Small intestine (tissue), 7 donors: ENCODE results near the gene PSD. TPM values are rescaled to one million over a fixed set of nuclear protein-coding genes. Genes with fewer than 3 reads are reported as not detected.

Experiments used
- DNase-seq, 2 donors: peaks; one replicate each; pipeline versions ENCODE4 v3.0.0 to v3.0.0-alpha.2; 2013
- FAIRE-seq: peaks from 2 replicates; lab custom pipeline; 2012; peaks lifted over from hg19 to GRCh38; lab: Jason Lieb, UNC
- H3K27ac ChIP-seq, 3 donors: one replicate each; pipeline ENCODE4 v1.5.1; 2013; ENCODE audit warnings: low read length in 2 of 3, mild to moderate bottlenecking in 2 of 3, control low read depth in 1 of 3, inconsistent platforms in 1 of 3, low read depth in 1 of 3, moderate library complexity in 1 of 3
- H3K27me3 ChIP-seq, 3 donors: one replicate each; pipeline ENCODE4 v1.6.1; 2013; ENCODE audit warnings: low read length in 3 of 3, inconsistent platforms in 1 of 3; ENCODE audit not compliant: control insufficient read depth in 3 of 3, insufficient read depth in 3 of 3
- H3K36me3 ChIP-seq, 3 donors: one replicate each; pipeline ENCODE4 v1.6.1; 2013; ENCODE audit warnings: low read length in 3 of 3, inconsistent platforms in 1 of 3, low read depth in 1 of 3, mild to moderate bottlenecking in 1 of 3, moderate library complexity in 1 of 3; ENCODE audit not compliant: control insufficient read depth in 3 of 3, insufficient read depth in 2 of 3
- H3K4me1 ChIP-seq, 3 donors: one replicate each; pipeline ENCODE4 v1.6.1; 2013; ENCODE audit warnings: low read length in 2 of 3, inconsistent platforms in 1 of 3, low read depth in 1 of 3, mild to moderate bottlenecking in 1 of 3, moderate library complexity in 1 of 3; ENCODE audit not compliant: control insufficient read depth in 3 of 3, insufficient read depth in 2 of 3
- H3K4me3 ChIP-seq, 3 donors: one replicate each; pipeline ENCODE4 v1.5.1; 2013; ENCODE audit warnings: low read length in 3 of 3, control low read depth in 1 of 3, inconsistent platforms in 1 of 3, low read depth in 1 of 3, mild to moderate bottlenecking in 1 of 3, moderate library complexity in 1 of 3
- H3K9me3 ChIP-seq, 2 donors: one replicate each; pipeline ENCODE4 v1.6.1; 2013; ENCODE audit warnings: low read depth in 1 of 2, low read length in 1 of 2; ENCODE audit not compliant: control insufficient read depth in 2 of 2, insufficient read depth in 1 of 2
- WGBS, 3 donors: extraction: QIAGEN DNeasy Blood & Tissue Kit; methylation state at CpG; one replicate each; pipeline ENCODE4 v1.1.7; 2013; 5-methylcytosine and 5-hydroxymethylcytosine counted together
- polyA plus RNA-seq, 4 donors: library from polyadenylated mRNA; stranded (reverse) in 3 of 4; unstranded in 1 of 4; fragments of 200-250 nt in 3 of 4; fragments of 120-200 nt in 1 of 4; gene quantifications; one replicate each; pipeline versions ENCODE4 v1.2.1 to v1.2.3, GENCODE V29; 2013
- donor health status: healthy with polysubstance abuse.
- donor health status: control.
- donor health status: control.
- donor health status: Bipolar disorder and iron deficiency.
- donor health status: healthy.

PSD gene
- polyA plus RNA-seq, 4 donors = 1.1 to 30.6 (median 2.9) TPM

- no peaks in the 10 kb centered on the region for H3K9me3 ChIP-seq
- peaks cover 0 to 44% (median 0%) of the 10 kb centered on the region in 3 donors for H3K36me3 ChIP-seq
- peaks cover 21 to 64% (median 27%) of the 10 kb centered on the region in 3 donors for H3K27me3 ChIP-seq
- H3K4me1 ChIP-seq = peaks cover 0 to 59% (median 0%) of the 10 kb centered on the region in 3 donors
- no peak for DNase-seq
- no peak for FAIRE-seq
- no peak overlapping the region for H3K27ac ChIP-seq
- 9 to 15% (median 11%) methylated on average over 5 of the region's 5 CpGs for WGBS, 3 donors
- H3K4me3 ChIP-seq = no peak overlapping the region
Measured at GRCh38 chr10:102413053-102413705, 5.4 kb downstream of the PSD start.

- peaks cover 24 to 72% (median 31%) of the 10 kb centered on the region in 3 donors for H3K27me3 ChIP-seq
- FAIRE-seq (no peak), DNase-seq (no peak)
- peaks cover 0 to 50% (median 0%) of the 10 kb centered on the region in 3 donors for H3K36me3 ChIP-seq
- 90 to 92% (median 91%) methylated on average over 10 of the region's 10 CpGs for WGBS, 3 donors
- H3K4me1 ChIP-seq = peaks cover 0 to 52% (median 0%) of the 10 kb centered on the region in 3 donors
- H3K9me3 ChIP-seq = no peaks in the 10 kb centered on the region
- H3K4me3 ChIP-seq = no peak overlapping the region
- H3K27ac ChIP-seq = no peak overlapping the region
Measured at GRCh38 chr10:102412293-102412692, 6.3 kb downstream of the PSD start.

DNA sequence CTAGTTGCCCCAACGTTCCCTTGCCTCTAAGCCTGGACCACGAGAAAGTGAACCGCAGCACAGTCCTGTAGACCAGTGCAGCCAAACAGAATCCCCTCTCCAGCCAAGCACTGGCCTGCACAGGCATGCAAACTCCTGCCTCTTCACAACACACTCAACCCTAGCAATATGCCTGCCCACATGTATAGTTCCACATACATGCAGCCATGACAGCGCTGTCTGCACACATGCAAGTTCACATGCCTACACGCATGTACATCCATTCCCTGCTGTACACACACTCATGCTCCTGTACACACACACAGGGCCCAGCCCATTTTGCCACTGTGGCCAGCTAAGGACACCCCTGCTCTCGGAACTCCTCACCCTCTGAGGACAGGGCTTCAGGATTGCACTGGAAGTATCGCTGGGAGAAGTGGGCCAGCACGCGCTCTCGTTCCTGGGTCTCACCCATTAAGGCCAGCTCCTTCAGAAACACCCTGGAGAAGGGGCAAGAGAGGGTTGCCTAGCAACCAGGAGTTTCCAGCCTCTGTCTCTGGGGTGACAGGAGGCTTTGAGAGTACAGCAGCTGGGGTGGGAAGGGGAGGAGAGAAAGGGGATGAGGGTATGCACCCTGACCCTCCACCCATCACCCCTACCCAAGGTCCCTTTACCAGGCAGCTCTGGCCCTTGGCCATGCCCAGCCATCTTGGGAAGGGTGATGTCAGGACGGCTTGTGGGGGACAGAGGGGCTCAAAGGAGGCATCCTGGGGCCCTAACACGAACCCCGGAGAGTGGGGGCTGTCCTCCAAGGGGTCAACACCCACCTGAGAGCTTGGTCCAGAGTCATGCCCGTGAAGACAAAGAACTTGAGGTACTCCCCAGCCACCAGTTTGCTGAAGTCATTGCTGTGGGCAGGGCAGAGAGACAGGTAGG is 7.0 kb downstream of the PSD start:
- H3K27me3 ChIP-seq = peaks cover 24 to 72% (median 31%) of the 10 kb centered on the region in 3 donors
- H3K36me3 ChIP-seq = peaks cover 0 to 51% (median 0%) of the 10 kb centered on the region in 3 donors
- DNase-seq = no peak
- H3K4me3 ChIP-seq = no peak overlapping the region
- WGBS, 3 donors = 74 to 84% (median 82%) methylated on average over 14 of the region's 14 CpGs
- peak overlapping the region in 1 of 3 donors; percentile 77 for H3K27ac ChIP-seq
- peaks cover 0 to 45% (median 0%) of the 10 kb centered on the region in 3 donors for H3K4me1 ChIP-seq
- no peak for FAIRE-seq
- no peaks in the 10 kb centered on the region for H3K9me3 ChIP-seq

DNA sequence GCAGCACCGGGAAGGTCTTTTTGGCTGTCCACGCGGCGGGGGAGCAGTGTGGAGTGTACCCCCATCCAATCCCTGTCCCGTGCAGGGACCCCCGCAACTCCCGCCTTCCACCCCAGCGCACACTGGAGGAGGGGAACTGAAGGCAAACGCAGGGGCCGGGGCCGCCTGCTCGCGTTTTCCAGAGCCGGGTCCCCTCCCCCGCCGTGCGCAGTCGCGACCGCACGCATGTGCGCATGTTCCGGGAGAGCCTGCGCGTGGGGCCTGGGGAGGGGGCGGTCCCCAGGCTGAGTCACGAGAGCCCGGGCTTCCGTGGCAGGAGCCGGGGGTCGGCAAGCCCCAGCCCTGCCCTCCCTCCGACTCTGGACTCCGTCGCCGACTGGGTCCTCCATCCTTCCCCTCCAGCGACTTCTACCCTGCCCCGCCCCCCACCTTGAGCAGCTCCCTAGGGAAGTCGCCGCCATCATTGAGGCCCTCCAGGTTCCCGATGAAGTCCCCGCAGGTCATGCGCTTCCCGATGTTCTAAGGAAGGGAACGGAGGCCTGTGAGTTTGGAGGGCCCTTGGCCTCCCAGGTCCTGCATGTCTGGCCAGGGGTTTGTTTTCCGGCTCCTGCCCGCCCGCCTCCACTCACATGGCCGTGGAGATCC is 8.0 kb downstream of the PSD start:
- Histone ChIP-seq H3K27me3 (peaks cover 24 to 72% (median 31%) of the 10 kb centered on the region in 3 donors), H3K9me3 (no peaks in the 10 kb centered on the region), H3K27ac (peak overlapping the region in 1 of 3 donors; percentile 77), H3K4me3 (peak overlapping the region in 2 of 3 donors; percentile 23 to 38), H3K4me1 (peaks cover 0 to 42% (median 0%) of the 10 kb centered on the region in 3 donors), H3K36me3 (peaks cover 0 to 54% (median 0%) of the 10 kb centered on the region in 3 donors)
- 2 to 8% (median 2%) methylated on average over 40 to 48 of the region's 48 CpGs for WGBS, 3 donors
- peak in 1 of 2 donors; percentile 52 for DNase-seq
- FAIRE-seq = no peak

DNA sequence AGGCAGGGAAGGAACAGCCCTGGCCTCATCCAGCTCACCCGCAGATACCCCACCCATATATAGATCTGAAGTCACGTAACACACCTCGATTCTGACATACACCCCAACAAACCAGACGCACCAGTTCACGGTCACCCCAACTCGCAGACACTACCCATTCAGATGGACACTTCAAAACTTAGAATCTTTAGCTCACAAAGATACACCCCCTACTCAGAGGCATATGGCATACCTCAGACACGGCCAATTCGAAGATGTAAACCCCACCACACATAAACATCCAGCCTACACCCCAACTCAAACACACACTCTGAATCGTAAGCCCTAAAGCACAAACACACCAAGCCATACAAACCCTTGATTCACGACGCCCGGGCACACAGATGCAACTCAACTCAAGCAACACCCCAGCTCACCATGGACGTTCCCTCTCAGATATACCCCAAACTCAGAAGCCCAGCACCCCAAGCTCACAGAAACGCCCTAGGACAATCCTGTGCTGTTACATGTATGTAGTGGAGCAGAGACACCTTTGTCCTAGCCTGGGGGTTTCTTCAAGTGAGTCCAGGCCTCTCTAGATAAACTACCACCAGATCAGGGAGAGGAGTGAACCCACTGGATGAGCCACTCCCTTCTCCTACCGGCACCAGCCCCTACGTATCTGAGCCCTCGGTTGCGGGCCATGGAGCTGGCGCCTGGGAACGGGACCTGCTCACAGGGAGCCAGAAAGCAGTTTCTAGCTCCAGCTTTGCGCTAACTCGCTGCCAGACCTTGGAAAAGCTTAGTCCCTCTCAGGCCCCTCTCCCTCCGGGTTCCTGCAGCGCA is 8.8 kb downstream of the PSD start:
- H3K4me3 ChIP-seq = peak overlapping the region in 2 of 3 donors; percentile 38 to 52
- H3K36me3 ChIP-seq = peaks cover 0 to 62% (median 0%) of the 10 kb centered on the region in 3 donors
- peak overlapping the region in 1 of 3 donors; percentile 77 for H3K27ac ChIP-seq
- 21 to 27% (median 26%) methylated on average over 23 to 24 of the region's 24 CpGs for WGBS, 3 donors
- peak in 1 of 2 donors; percentile 35 for DNase-seq
- H3K9me3 ChIP-seq = no peaks in the 10 kb centered on the region
- H3K4me1 ChIP-seq = peaks cover 0 to 42% (median 0%) of the 10 kb centered on the region in 3 donors
- H3K27me3 ChIP-seq = peaks cover 24 to 66% (median 31%) of the 10 kb centered on the region in 3 donors
- no peak for FAIRE-seq

DNA sequence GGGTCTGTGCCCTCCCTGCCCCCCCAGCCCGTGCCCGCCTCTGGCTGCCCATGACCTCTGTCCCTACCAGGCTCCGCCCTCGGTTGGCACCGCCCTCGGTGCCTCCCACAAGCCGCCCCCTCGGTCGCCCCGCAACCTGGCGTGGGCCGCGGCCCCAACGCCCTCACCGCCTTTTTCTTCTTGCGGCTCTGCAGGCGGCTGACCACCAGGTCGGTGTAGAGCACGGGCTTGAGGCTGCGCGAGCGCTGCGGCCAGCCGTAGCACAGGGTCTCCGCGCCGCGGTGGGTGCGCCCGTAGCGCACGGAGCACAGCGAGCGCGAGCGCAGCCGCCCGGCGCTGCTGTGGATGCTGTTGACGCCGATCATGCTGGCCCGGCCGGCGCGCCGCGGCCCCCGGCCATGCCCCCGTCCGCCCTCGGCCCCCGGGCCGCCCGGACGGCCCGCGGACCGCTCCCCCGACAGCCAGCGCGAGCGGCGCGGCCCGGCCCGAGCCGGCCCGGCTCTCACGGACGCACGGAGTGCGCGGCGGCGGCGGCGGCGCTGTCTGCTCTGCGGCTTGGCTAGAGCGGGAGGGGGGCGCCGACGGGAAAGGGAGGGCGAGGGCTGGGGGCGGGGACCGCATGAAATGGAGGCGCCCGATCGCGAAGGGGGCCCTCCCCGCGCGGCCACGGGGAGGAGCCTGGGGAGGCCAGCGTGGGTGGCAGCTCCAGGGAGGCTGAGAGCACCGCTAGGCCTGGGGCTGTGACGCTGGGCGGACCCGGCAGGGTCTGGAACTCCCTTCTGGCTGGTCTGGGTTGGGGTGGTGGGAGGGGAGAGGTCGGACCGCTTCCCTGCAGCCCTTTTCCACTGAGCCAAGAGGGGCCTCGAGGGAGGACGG is 9.6 kb downstream of the PSD start:
- WGBS, 3 donors = 1 to 2% (median 1%) methylated on average over 51 to 103 of the region's 103 CpGs
- H3K27ac ChIP-seq = peak overlapping the region in 1 of 3 donors; percentile 79
- peaks cover 24 to 60% (median 31%) of the 10 kb centered on the region in 3 donors for H3K27me3 ChIP-seq
- no peaks in the 10 kb centered on the region for H3K9me3 ChIP-seq
- no peak for FAIRE-seq
- peak overlapping the region in 2 of 3 donors; percentile 45 to 52 for H3K4me3 ChIP-seq
- peak in 1 of 2 donors; percentile 73 for DNase-seq
- peaks cover 0 to 42% (median 0%) of the 10 kb centered on the region in 3 donors for H3K4me1 ChIP-seq
- H3K36me3 ChIP-seq = peaks cover 0 to 65% (median 0%) of the 10 kb centered on the region in 3 donors
